ENCODE measurements around the gene CAMK1G.

The CAMK1G gene

GRCh38 chr1:209565759-209566678, 17.5 kb upstream of the CAMK1G start:
- DNase-seq, result peak; percentile 95

GRCh38 chr1:209567698-209568175, 15.8 kb upstream of the CAMK1G start:
- DNase-seq, result no peak

- DNase-seq, result peak; percentile 48
Observed at GRCh38 chr1:209569455-209570207, 13.9 kb upstream of the CAMK1G start.

- DNase-seq, result no peak
Observed at GRCh38 chr1:209570743-209571142, 12.8 kb upstream of the CAMK1G start.

- peak; percentile 44 for DNase-seq
Observed at GRCh38 chr1:209576392-209577197, 6.9 kb upstream of the CAMK1G start.

- no peak for DNase-seq
Observed at GRCh38 chr1:209577346-209577745, 6.2 kb upstream of the CAMK1G start.

GRCh38 chr1:209580577-209580976, 2.9 kb upstream of the CAMK1G start:
- no peak for DNase-seq

- DNase-seq, result no peak
Observed at GRCh38 chr1:209584231-209584672, 738 bp downstream of the CAMK1G start.

GRCh38 chr1:209585197-209585596, 1.7 kb downstream of the CAMK1G start:
- DNase-seq, result no peak

GRCh38 chr1:209585672-209586071, 2.2 kb downstream of the CAMK1G start:
- peak; percentile 64 for DNase-seq

GRCh38 chr1:209586221-209586740, 2.8 kb downstream of the CAMK1G start:
- DNase-seq, result peak; percentile 55

- no peak for DNase-seq
Observed at GRCh38 chr1:209587789-209588188, 4.3 kb downstream of the CAMK1G start.

- DNase-seq, result no peak
Observed at GRCh38 chr1:209589440-209589839, 5.9 kb downstream of the CAMK1G start.

- DNase-seq, result no peak
Observed at GRCh38 chr1:209589863-209590262, 6.3 kb downstream of the CAMK1G start.

GRCh38 chr1:209590405-209590804, 6.9 kb downstream of the CAMK1G start:
- DNase-seq, result no peak

- DNase-seq, result no peak
Observed at GRCh38 chr1:209593747-209594146, 10.2 kb downstream of the CAMK1G start.

GRCh38 chr1:209594440-209594839, 10.9 kb downstream of the CAMK1G start:
- no peak for DNase-seq

GRCh38 chr1:209595028-209595427, 11.5 kb downstream of the CAMK1G start:
- no peak for DNase-seq

- DNase-seq, result no peak
Observed at GRCh38 chr1:209595599-209596285, 12.2 kb downstream of the CAMK1G start.

GRCh38 chr1:209597499-209597898, 14.0 kb downstream of the CAMK1G start:
- DNase-seq, result no peak

GRCh38 chr1:209598227-209598626, 14.7 kb downstream of the CAMK1G start:
- no peak for DNase-seq

- no peak for DNase-seq
Observed at GRCh38 chr1:209600541-209600940, 17.0 kb downstream of the CAMK1G start.
